PC-3 (cell line): ENCODE results near the gene SYT5. TPM values are rescaled to one million over a fixed set of nuclear protein-coding genes. Genes with fewer than 3 reads are reported as not detected.

Experiments used
- ATAC-seq: fragments of 200-7000 bp; cut with Tn5 transposase; 2 replicates; pipeline ENCODE4 v1.9.1; 2020; ENCODE audit warnings: mild to moderate bottlenecking, moderate library complexity
- BruUV-seq: library from RNA; stranded (reverse); fragments of 400-500 nt; replicated peaks from 2 replicates; lab custom pipeline; 2021; lab: Mats Ljungman, UMichigan
- CTCF ChIA-PET: fragments of 300-600 bp; sonication (Branson Sonifier 250); formaldehyde crosslinking; loops from one replicate; lab custom pipeline; 2022; ENCODE audit warnings: antibody characterized with exemption; lab: Charles Lee
- POLR2A ChIA-PET: fragments of 300-600 bp; sonication (Branson Sonifier 250); formaldehyde crosslinking; loops from one replicate; lab custom pipeline; 2022; ENCODE audit warnings: antibody characterized with exemption; ENCODE audit not compliant: unreplicated experiment; lab: Charles Lee
- DNase-seq: peaks from one replicate; pipeline ENCODE4 v3.0.0-alpha.2; 2015
- H2AFZ ChIP-seq: fragments of 300-600 bp; sonication (generic); 2 replicates; pipeline ENCODE4 v1.6.0; 2016; ENCODE audit warnings: antibody characterized with exemption, low read length
- H3F3A ChIP-seq: fragments of 300-600 bp; sonication (generic); one replicate; pipeline ENCODE4 v1.6.0; 2017; ENCODE audit warnings: antibody characterized with exemption, low read length, control low read depth, mild to moderate bottlenecking; ENCODE audit not compliant: unreplicated experiment
- H3K27ac ChIP-seq: fragments of 300-600 bp; sonication (generic); 2 replicates; pipeline ENCODE4 v1.5.1; 2016; ENCODE audit warnings: mild to moderate bottlenecking, low read length
- H3K27me3 ChIP-seq: fragments of 300-600 bp; sonication (generic); 2 replicates; pipeline ENCODE4 v1.6.1; 2016; ENCODE audit warnings: low read length, mixed read lengths
- H3K36me3 ChIP-seq: fragments of 300-600 bp; sonication (generic); 2 replicates; pipeline ENCODE4 v1.6.1; 2016; ENCODE audit warnings: low read depth, mixed run types, low read length, mixed read lengths
- H3K4me1 ChIP-seq: fragments of 300-600 bp; sonication (generic); 2 replicates; pipeline ENCODE4 v1.5.1; 2016; ENCODE audit warnings: low read length; ENCODE audit not compliant: insufficient read depth
- H3K4me2 ChIP-seq: fragments of 300-600 bp; sonication (generic); 2 replicates; pipeline ENCODE4 v1.6.0; 2016; ENCODE audit warnings: low read length
- H3K4me3 ChIP-seq: fragments of 300-600 bp; sonication (generic); 2 replicates; pipeline ENCODE4 v1.5.1; 2016; ENCODE audit warnings: mild to moderate bottlenecking, low read length, mixed read lengths
- H3K79me2 ChIP-seq: fragments of 300-600 bp; sonication (generic); 2 replicates; pipeline ENCODE4 v1.6.1; 2017; ENCODE audit warnings: low read length, mixed read lengths
- H3K9ac ChIP-seq: fragments of 300-600 bp; sonication (generic); 2 replicates; pipeline ENCODE4 v1.6.0; 2016; ENCODE audit warnings: mild to moderate bottlenecking, low read length
- H3K9me2 ChIP-seq: fragments of 300-600 bp; sonication (generic); replicated peaks from 2 replicates; pipeline ENCODE4 v1.6.1; 2016; ENCODE audit warnings: mixed run types, low read length, mixed read lengths
- H3K9me3 ChIP-seq: fragments of 300-600 bp; sonication (generic); 2 replicates; pipeline ENCODE4 v1.6.1; 2016; ENCODE audit warnings: low read length, mixed read lengths
- H4K20me1 ChIP-seq: fragments of 300-600 bp; sonication (generic); 2 replicates; pipeline ENCODE4 v1.6.1; 2016; ENCODE audit warnings: low read length, mixed read lengths
- EZH2 ChIP-seq: fragments of 300-600 bp; sonication (generic); IDR thresholded peaks from one replicate; pipeline ENCODE4 v1.6.1; 2017; ENCODE audit warnings: antibody characterized with exemption, mild to moderate bottlenecking, low read length; ENCODE audit not compliant: unreplicated experiment
- EZH2phosphoT487 ChIP-seq: fragments of 300-600 bp; sonication (generic); IDR thresholded peaks from 2 replicates; pipeline ENCODE4 v1.6.1; 2018; ENCODE audit warnings: mild to moderate bottlenecking, antibody characterized with exemption, low read length, borderline replicate concordance
- intact Hi-C: fragments of 100-400 bp; cut with micrococcal nuclease; formaldehyde crosslinking; loops from 2 replicates; pipeline ENCODE4 v1.9.0; 2023
- total RNA-seq: library from RNA; depleted of rRNA; stranded (reverse); fragments of >200 nt; gene quantifications from 2 replicates; pipeline ENCODE4 v1.2.3, GENCODE V29; 2014
- TF ChIP-seq, protein P1 (sequence below): fragments of 300-600 bp; sonication (generic); conservative IDR thresholded peaks from 2 replicates; pipeline ENCODE4 v1.5.1; 2017; ENCODE audit warnings: antibody characterized with exemption, low read depth, mild to moderate bottlenecking, low read length

Gene SYT5
- total RNA-seq, 1 experiment from 2014 or later, result 2.5 TPM

DNA sequence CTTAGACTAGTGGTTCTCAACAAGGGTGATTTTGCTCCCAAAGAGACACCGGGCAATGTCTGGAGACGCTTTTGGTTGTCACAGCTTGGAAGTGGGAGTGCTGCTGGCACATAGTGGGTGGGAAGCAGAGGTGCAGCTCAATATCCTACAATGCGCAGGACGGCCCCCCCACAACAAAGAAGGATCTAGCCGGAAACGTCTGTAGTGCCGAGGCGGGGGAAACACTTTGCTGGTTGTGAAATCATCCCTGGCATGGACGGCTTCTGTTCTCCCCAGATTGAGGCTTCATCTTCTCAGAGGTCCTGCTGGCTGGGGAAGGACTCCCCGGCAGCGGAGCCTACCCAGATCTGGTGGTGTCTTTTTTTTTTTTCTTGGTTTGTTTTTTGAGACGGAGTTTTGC lies 13.4 kb upstream of the SYT5 start:
- H3K27me3 ChIP-seq, result no peaks in the 10 kb centered on the region
- no peaks in the 10 kb centered on the region for H3F3A ChIP-seq
- H3K36me3 ChIP-seq, result no peaks in the 10 kb centered on the region
- no peak overlapping the region for H3K4me3 ChIP-seq
- DNase-seq, result no peak
- CTCF ChIA-PET, result interaction anchor here (0.7 kb wide), 1 partner anchor 11 kb away, joined by 3 read pairs; no protein-coding TSS in a partner anchor
- intact Hi-C loops, result no loop called here
- H4K20me1 ChIP-seq, result no peaks in the 10 kb centered on the region
- BruUV-seq, result no TSS peak
- H3K27ac ChIP-seq, result no peak overlapping the region
- POLR2A ChIA-PET, result interaction anchor here (0.6 to 0.7 kb wide), 2 partner anchors 15 to 16 kb away, joined by 3 to 9 read pairs; partner anchors contain the start of gene PTPRH
- ATAC-seq, result no peak
- H3K9ac ChIP-seq, result no peak overlapping the region
- H2AFZ ChIP-seq, result no peak overlapping the region
- H3K79me2 ChIP-seq, result no peaks in the 10 kb centered on the region
- H3K4me1 ChIP-seq, result peaks cover 11% of the 10 kb centered on the region
- no peak overlapping the region for H3K4me2 ChIP-seq
- H3K9me2 ChIP-seq, result no peaks in the 10 kb centered on the region
- H3K9me3 ChIP-seq, result no peaks in the 10 kb centered on the region
- TF ChIP-seq EZH2 (no peak), EZH2phosphoT487 (no peak)
- TF ChIP-seq, protein P1, sequence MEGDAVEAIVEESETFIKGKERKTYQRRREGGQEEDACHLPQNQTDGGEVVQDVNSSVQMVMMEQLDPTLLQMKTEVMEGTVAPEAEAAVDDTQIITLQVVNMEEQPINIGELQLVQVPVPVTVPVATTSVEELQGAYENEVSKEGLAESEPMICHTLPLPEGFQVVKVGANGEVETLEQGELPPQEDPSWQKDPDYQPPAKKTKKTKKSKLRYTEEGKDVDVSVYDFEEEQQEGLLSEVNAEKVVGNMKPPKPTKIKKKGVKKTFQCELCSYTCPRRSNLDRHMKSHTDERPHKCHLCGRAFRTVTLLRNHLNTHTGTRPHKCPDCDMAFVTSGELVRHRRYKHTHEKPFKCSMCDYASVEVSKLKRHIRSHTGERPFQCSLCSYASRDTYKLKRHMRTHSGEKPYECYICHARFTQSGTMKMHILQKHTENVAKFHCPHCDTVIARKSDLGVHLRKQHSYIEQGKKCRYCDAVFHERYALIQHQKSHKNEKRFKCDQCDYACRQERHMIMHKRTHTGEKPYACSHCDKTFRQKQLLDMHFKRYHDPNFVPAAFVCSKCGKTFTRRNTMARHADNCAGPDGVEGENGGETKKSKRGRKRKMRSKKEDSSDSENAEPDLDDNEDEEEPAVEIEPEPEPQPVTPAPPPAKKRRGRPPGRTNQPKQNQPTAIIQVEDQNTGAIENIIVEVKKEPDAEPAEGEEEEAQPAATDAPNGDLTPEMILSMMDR, result no peak

DNA sequence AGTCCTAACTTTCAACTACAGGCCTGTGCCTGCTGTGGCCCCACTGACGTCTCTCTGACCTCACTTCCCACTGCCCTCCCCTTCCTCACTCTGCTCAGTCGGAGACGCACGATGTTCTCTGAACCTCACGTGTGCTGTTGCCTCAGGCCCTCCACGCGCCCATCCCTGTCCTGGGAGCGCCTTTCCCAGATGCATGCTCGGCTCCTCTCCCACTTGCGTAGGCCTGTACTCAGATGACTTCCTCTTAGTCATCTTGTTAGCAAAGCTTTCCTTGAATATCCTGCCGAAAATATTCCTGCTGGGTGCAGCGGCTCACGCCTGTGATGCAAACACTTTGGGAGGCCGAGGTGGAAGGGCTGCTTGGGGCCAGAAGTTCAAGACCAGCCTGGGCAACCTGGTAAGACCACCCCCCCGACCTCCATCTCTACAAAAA lies 9.3 kb upstream of the SYT5 start:
- H3K36me3 ChIP-seq, result no peaks in the 10 kb centered on the region
- peak overlapping the region; percentile 39 for H3K4me2 ChIP-seq
- POLR2A ChIA-PET, result interaction anchor here (0.8 kb wide), 1 partner anchor 22 kb away, joined by 3 read pairs; no protein-coding TSS in a partner anchor
- peak; percentile 99 for DNase-seq
- H3K27me3 ChIP-seq, result no peaks in the 10 kb centered on the region
- CTCF ChIA-PET, result interaction anchor here (0.5 to 0.7 kb wide), 2 partner anchors 23 to 43 kb away, joined by 3 to 5 read pairs; partner anchors contain the start of gene DNAAF3
- intact Hi-C loops, result loop anchor here (1.0 kb wide), 2 partner anchors 21 to 23 kb away; partner anchors contain the start of gene DNAAF3
- H4K20me1 ChIP-seq, result no peaks in the 10 kb centered on the region
- TSS peak; percentile 76 for BruUV-seq
- no peaks in the 10 kb centered on the region for H3K79me2 ChIP-seq
- H3K9me3 ChIP-seq, result no peaks in the 10 kb centered on the region
- ATAC-seq, result peak; percentile 99
- no peaks in the 10 kb centered on the region for H3K9me2 ChIP-seq
- peak overlapping the region; percentile 89 for H3K27ac ChIP-seq
- no peak overlapping the region for H2AFZ ChIP-seq
- peak overlapping the region; percentile 70 for H3K9ac ChIP-seq
- TF ChIP-seq EZH2phosphoT487 (peak; percentile 69; the same call in 1 of the 2 replicates), EZH2 (no peak)
- H3K4me1 ChIP-seq, result peaks cover 12% of the 10 kb centered on the region
- H3F3A ChIP-seq, result no peaks in the 10 kb centered on the region
- H3K4me3 ChIP-seq, result no peak overlapping the region

DNA sequence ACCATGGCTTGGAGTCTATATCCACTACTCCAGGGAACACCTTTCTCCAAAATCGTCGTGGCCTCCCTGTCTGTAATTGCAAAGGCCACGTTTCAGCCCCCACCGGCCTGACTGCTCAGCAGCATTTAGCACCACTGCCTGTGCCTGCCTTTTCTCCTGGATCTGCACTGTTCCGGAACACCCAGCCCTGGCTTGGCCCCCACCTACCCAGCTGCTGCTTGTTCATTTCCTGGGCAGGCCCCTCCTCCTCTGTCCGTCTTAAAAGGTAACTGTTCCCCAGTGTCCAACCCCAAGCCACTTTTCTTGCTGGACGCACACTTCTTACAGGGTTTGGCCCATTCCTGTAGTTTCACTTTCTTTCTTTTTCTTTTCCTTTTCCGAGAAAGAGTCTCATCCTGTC lies 8.5 kb upstream of the SYT5 start:
- ATAC-seq (peak; percentile 29), DNase-seq (no peak)
- TSS peak; percentile 72 for BruUV-seq
- ChIA-PET CTCF (no interaction called here), POLR2A (interaction anchor here (0.8 kb wide), 1 partner anchor 22 kb away, joined by 3 read pairs; no protein-coding TSS in a partner anchor)
- no peaks in the 10 kb centered on the region for H3K9me3 ChIP-seq
- H3K4me2 ChIP-seq, result peak overlapping the region; percentile 32; the same call in 1 of the 2 replicates
- H3K9me2 ChIP-seq, result no peaks in the 10 kb centered on the region
- peaks cover 12% of the 10 kb centered on the region for H3K4me1 ChIP-seq
- peak overlapping the region; percentile 89 for H3K27ac ChIP-seq
- H3K79me2 ChIP-seq, result no peaks in the 10 kb centered on the region
- no peak overlapping the region for H2AFZ ChIP-seq
- H3K9ac ChIP-seq, result peak overlapping the region; percentile 70
- TF ChIP-seq, protein P1, result no peak
- TF ChIP-seq EZH2phosphoT487, result no peak
- no peak for TF ChIP-seq EZH2
- no peaks in the 10 kb centered on the region for H3K36me3 ChIP-seq
- no peaks in the 10 kb centered on the region for H3F3A ChIP-seq
- no peak overlapping the region for H3K4me3 ChIP-seq
- no peaks in the 10 kb centered on the region for H4K20me1 ChIP-seq
- intact Hi-C loops, result loop anchor here (1.0 kb wide), 2 partner anchors 22 kb away; partner anchors contain the start of gene DNAAF3
- no peaks in the 10 kb centered on the region for H3K27me3 ChIP-seq
